Esophagus squamous epithelium (tissue), 5 donors: ENCODE data around the gene UBE2C. TPM values are rescaled to one million over a fixed set of nuclear protein-coding genes. Genes with fewer than 3 reads are reported as not detected.
A peak's percentile ranks its signal among the peaks of the same experiment; 100 is the strongest.

Source experiments
- DNase-seq: peaks from one replicate; lab custom pipeline; 2025; lab: John Stamatoyannopoulos, UW
- H3K27ac ChIP-seq, 4 donors: fragments of 200-600 bp; sonication (generic); one replicate each; pipeline ENCODE4 v1.5.1; 2016 to 2019; ENCODE audit warnings: mild to moderate bottlenecking in 1 of 4
- H3K27me3 ChIP-seq, 4 donors: fragments of 200-600 bp; sonication (generic); 1 replicate in 3 of 4; 2 replicates in 1 of 4; pipeline versions ENCODE4 v1.5.1 to v1.6.0; 2017 to 2021; ENCODE audit warnings: antibody characterized with exemption in 1 of 4
- H3K36me3 ChIP-seq, 3 donors: fragments of 200-600 bp; sonication (generic); one replicate each; pipeline ENCODE4 v1.5.1; 2016 to 2019
- H3K4me1 ChIP-seq, 3 donors: fragments of 200-600 bp; sonication (generic); one replicate each; pipeline ENCODE4 v1.5.1; 2017 to 2019
- H3K4me3 ChIP-seq, 4 donors: fragments of 200-600 bp; sonication (generic); 1 replicate in 3 of 4; 2 replicates in 1 of 4; pipeline ENCODE4 v1.5.1; 2016 to 2019; ENCODE audit warnings: mild to moderate bottlenecking in 2 of 4, moderate library complexity in 1 of 4
- H3K9me3 ChIP-seq, 3 donors: fragments of 200-600 bp; sonication (generic); one replicate each; pipeline ENCODE4 v1.5.1; 2016 to 2019
- CTCF ChIP-seq, 6 experiments: fragments of 450-650 bp in 4 of 6; fragments of 200-600 bp in 2 of 6; sonication (generic) in 2 of 6; IDR thresholded peaks; one replicate each; pipeline ENCODE4 v1.5.1; 2016 to 2019; ENCODE audit warnings: antibody characterized with exemption in 6 of 6, mild to moderate bottlenecking in 4 of 6, moderate library complexity in 4 of 6
- POLR2A ChIP-seq, 4 donors: fragments of 450-650 bp; IDR thresholded peaks; one replicate each; pipeline ENCODE4 v1.6.1; 2017; ENCODE audit warnings: antibody characterized with exemption in 4 of 4, mild to moderate bottlenecking in 4 of 4, moderate library complexity in 3 of 4
- WGBS, 2 donors: methylation state at CpG; one replicate each; pipeline ENCODE4 v1.1.5; 2018; 5-methylcytosine and 5-hydroxymethylcytosine counted together
- intact Hi-C: fragments of 100-400 bp; cut with DNase I; formaldehyde crosslinking; loops from one replicate; pipeline ENCODE4 v1.15.0; 2022
- total RNA-seq, 4 donors: library from RNA; depleted of rRNA; stranded (reverse); fragments of >200 nt; gene quantifications; one replicate each; pipeline ENCODE4 v1.1.0, GENCODE V29; 2016
- donor health status: DM: yes; HTN: yes; CAD: no.

The UBE2C gene
- total RNA-seq, 4 donors from 2014 or later: 17.4 to 54.4 (median 31.2) TPM

DNA sequence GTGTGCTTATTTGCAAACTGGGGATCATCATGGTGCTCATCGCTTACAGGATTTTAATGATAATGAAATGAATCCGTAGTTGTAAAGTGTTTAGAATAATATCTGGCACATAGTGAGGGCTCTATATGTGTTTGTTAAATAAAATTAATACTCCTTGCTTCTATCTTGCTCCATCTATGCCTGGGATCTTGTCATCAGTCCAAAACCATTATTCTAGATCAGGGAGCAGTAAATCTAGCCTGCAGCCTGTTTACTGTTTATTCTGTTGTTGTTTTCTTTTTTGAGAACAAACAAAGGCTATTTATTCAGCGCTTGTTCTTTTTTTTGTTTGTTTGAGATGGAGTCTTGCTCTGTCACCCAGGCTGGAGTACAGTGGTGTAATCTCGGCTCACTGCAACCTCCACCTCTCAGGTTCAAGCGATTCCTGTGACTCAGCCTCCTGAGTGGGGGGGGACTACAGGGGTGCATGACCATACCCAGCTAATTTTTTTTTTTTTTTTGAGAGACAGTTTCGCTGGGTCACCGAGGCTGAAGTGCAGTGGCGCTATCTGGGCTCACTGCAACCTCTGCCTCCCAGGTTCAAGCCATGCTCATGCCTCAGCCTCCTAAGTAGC is 36.6 kb downstream of the UBE2C start:
- Histone ChIP-seq H3K36me3 (peaks cover 4 to 100% (median 12%) of the 10 kb centered on the region in 3 donors), H3K27ac (no peak overlapping the region)

DNA sequence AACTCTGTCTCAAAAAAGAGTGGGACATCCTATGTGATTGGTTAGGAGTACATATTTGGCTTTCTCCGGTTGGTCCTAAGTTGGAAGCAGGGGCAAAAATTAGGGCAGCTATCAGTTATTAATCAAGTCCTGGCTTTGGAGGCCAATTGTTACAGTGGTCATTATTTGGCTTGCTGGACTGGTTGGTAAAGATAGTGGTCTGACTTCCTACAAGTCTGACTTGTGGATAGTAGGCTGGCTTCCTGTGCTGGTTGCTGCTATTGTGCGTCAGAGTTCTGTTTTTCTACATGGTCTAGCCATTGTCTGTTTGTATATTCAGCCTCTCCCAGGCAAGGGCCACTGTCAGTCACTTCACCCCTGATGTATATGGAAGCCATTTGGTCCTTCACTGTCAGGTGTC is 37.8 kb downstream of the UBE2C start:
- 80 to 95% methylated on average over 2 of the region's 2 CpGs for WGBS, 2 donors
- H3K4me1 ChIP-seq: peaks cover 3 to 12% (median 7%) of the 10 kb centered on the region in 3 donors
- no peaks in the 10 kb centered on the region for H3K27me3 ChIP-seq
- intact Hi-C loops: no loop called here
- TF ChIP-seq POLR2A (IDR thresholded peaks at IDR 0.05) (no peak), CTCF (IDR thresholded peaks at IDR 0.05) (no peak)
- no peaks in the 10 kb centered on the region for H3K9me3 ChIP-seq
- no peak for DNase-seq
- peak overlapping the region in 1 of 4 donors; percentile 1 for H3K27ac ChIP-seq
- no peak overlapping the region for H3K4me3 ChIP-seq
- peaks cover 0 to 100% (median 10%) of the 10 kb centered on the region in 3 donors for H3K36me3 ChIP-seq

More for the DNA sequence above, 36.6 kb downstream of the UBE2C start:
- peaks cover 0 to 2% (median 0%) of the 10 kb centered on the region in 3 donors for H3K4me1 ChIP-seq
- no peaks in the 10 kb centered on the region for H3K27me3 ChIP-seq
- TF ChIP-seq CTCF (IDR thresholded peaks at IDR 0.05): no peak
- TF ChIP-seq POLR2A (IDR thresholded peaks at IDR 0.05): no peak
- H3K4me3 ChIP-seq: no peak overlapping the region
- intact Hi-C loops: no loop called here
- no peak for DNase-seq
- WGBS, 2 donors: 72 to 84% methylated on average over 8 of the region's 8 CpGs
- H3K9me3 ChIP-seq: no peaks in the 10 kb centered on the region

DNA sequence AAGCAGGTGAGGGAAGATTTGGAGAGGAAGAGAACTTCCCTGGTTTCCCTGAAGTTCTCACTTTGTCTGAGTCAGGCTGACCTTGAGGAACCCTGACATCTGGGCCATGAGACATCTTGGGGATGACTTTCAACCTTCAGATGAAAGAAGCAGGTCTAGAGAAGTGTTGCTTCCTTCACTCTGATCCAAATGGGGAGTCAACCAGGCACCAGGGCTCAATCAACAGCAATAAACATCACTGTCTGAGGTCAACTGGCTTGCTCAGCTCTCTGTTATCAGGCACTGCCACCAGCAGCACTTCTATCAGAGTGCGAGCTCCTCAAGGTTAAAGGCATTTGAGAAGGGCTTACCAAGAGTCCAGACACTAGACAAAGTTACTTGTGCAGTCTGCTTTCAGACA is 38.5 kb downstream of the UBE2C start:
- H3K27ac ChIP-seq: no peak overlapping the region
- TF ChIP-seq CTCF (IDR thresholded peaks at IDR 0.05) (no peak), POLR2A (IDR thresholded peaks at IDR 0.05) (no peak)
- 100% methylated on average over 1 of the region's 1 CpG for WGBS, 2 donors
- peaks cover 0 to 94% (median 3%) of the 10 kb centered on the region in 3 donors for H3K36me3 ChIP-seq
- H3K27me3 ChIP-seq: no peaks in the 10 kb centered on the region
- H3K4me3 ChIP-seq: no peak overlapping the region
- peaks cover 7 to 19% (median 14%) of the 10 kb centered on the region in 3 donors for H3K4me1 ChIP-seq
- intact Hi-C loops: no loop called here
- no peak for DNase-seq
- H3K9me3 ChIP-seq: no peaks in the 10 kb centered on the region

DNA sequence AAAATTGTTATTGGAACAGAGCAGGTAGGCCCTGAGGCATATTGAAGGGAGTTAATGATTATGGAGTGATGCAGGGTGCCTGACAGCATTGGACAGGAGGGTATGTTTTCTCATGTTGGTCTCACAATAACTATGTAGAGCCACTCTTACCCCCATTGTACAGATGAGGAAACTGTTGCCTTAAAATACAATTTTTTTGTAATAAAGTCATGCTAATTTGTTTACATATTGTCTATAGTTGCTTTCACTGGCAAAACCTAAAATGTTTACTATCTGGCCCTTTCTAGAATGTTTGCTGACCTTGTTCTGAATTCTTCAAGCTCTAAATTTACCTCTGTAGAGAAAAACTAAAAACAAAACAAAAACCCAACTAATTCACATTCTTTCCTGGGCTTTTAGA is 39.1 kb downstream of the UBE2C start:
- H3K36me3 ChIP-seq: peaks cover 0 to 88% (median 0%) of the 10 kb centered on the region in 3 donors
- intact Hi-C loops: no loop called here

More for the DNA sequence above, 39.1 kb downstream of the UBE2C start:
- Histone ChIP-seq H3K4me1 (peaks cover 13 to 25% (median 20%) of the 10 kb centered on the region in 3 donors), H3K27me3 (no peaks in the 10 kb centered on the region), H3K27ac (no peak overlapping the region), H3K4me3 (no peak overlapping the region), H3K9me3 (no peaks in the 10 kb centered on the region)
- TF ChIP-seq POLR2A (IDR thresholded peaks at IDR 0.05): no peak
- TF ChIP-seq CTCF (IDR thresholded peaks at IDR 0.05): no peak
- DNase-seq: no peak
